Common myeloid progenitor, CD34-positive (primary cell): ENCODE measurements around the gene OSBPL6.
"Not testable (repeated sequence)": the region's sequence is repeated elsewhere in the genome, so short reads cannot be mapped to it uniquely, and the experiment has no call there.

Experiments used
- CTCF ChIA-PET: fragments of 350-600 bp; sonication (Branson Sonifier 250); formaldehyde crosslinking; loops from one replicate; lab custom pipeline; 2021; ENCODE audit warnings: antibody characterized with exemption; lab: Charles Lee
- POLR2A ChIA-PET: fragments of 350-600 bp; sonication (Branson Sonifier 250); formaldehyde crosslinking; loops from one replicate; lab custom pipeline; 2021; ENCODE audit warnings: antibody characterized with exemption; lab: Charles Lee
- DNase-seq, 3 donors: peaks; one replicate each; pipeline versions ENCODE4 v3.0.0 to v3.0.0-alpha.2; 2013
- H3K27ac ChIP-seq, 2 experiments: 1 replicate in 1 of 2; 2 replicates in 1 of 2; pipeline ENCODE4 v1.7.0; 2013; ENCODE audit warnings: inconsistent platforms in 2 of 2, low read length in 2 of 2, mild to moderate bottlenecking in 2 of 2, low read depth in 1 of 2, moderate library complexity in 1 of 2; ENCODE audit not compliant: severe bottlenecking in 2 of 2, insufficient read depth in 1 of 2, poor library complexity in 1 of 2
- H3K27me3 ChIP-seq, 5 experiments: replicated peaks in 2 of 5; 1 replicate in 3 of 5; 2 replicates in 2 of 5; pipeline versions ENCODE4 v1.6.1 to v1.7.0; 2013; ENCODE audit warnings: low read length in 4 of 5, mild to moderate bottlenecking in 2 of 5, moderate library complexity in 2 of 5, inconsistent platforms in 1 of 5; ENCODE audit not compliant: insufficient read depth in 5 of 5, control insufficient read depth in 4 of 5
- H3K36me3 ChIP-seq, 4 experiments: 1 replicate in 2 of 4; 2 replicates in 2 of 4; pipeline versions ENCODE4 v1.6.1 to v1.7.0; 2013; ENCODE audit warnings: low read length in 3 of 4, control low read depth in 1 of 4, mild to moderate bottlenecking in 1 of 4; ENCODE audit not compliant: control insufficient read depth in 4 of 4, insufficient read depth in 4 of 4
- H3K4me1 ChIP-seq, 4 experiments: 1 replicate in 3 of 4; 2 replicates in 1 of 4; pipeline versions ENCODE4 v1.6.1 to v1.7.1; 2013; ENCODE audit warnings: low read length in 3 of 4, mild to moderate bottlenecking in 3 of 4, control low read depth in 1 of 4, inconsistent platforms in 1 of 4, moderate library complexity in 1 of 4; ENCODE audit not compliant: control insufficient read depth in 4 of 4, insufficient read depth in 4 of 4; ENCODE audit errors: control extremely low read depth in 1 of 4
- H3K4me3 ChIP-seq, 7 experiments: 1 replicate in 4 of 7; 2 replicates in 3 of 7; pipeline versions ENCODE4 v1.5.1 to v1.7.0; 2013; ENCODE audit warnings: mild to moderate bottlenecking in 7 of 7, low read length in 6 of 7, moderate library complexity in 6 of 7, inconsistent platforms in 2 of 7, low read depth in 2 of 7, control low read depth in 1 of 7; ENCODE audit not compliant: insufficient read depth in 4 of 7, control insufficient read depth in 1 of 7; ENCODE audit errors: extremely low read depth in 1 of 7
- H3K9me3 ChIP-seq, 5 experiments: 1 replicate in 4 of 5; 2 replicates in 1 of 5; pipeline versions ENCODE4 v1.6.1 to v1.7.1; 2013; ENCODE audit warnings: low read length in 4 of 5, mild to moderate bottlenecking in 2 of 5, inconsistent platforms in 1 of 5, low read depth in 1 of 5, moderate library complexity in 1 of 5; ENCODE audit not compliant: control insufficient read depth in 4 of 5, insufficient read depth in 2 of 5; ENCODE audit errors: control extremely low read depth in 1 of 5
- WGBS: methylation state at CpG from one replicate; pipeline ENCODE4 v1.1.5; 2013; ENCODE audit not compliant: insufficient coverage; 5-methylcytosine and 5-hydroxymethylcytosine counted together

Gene OSBPL6

DNA sequence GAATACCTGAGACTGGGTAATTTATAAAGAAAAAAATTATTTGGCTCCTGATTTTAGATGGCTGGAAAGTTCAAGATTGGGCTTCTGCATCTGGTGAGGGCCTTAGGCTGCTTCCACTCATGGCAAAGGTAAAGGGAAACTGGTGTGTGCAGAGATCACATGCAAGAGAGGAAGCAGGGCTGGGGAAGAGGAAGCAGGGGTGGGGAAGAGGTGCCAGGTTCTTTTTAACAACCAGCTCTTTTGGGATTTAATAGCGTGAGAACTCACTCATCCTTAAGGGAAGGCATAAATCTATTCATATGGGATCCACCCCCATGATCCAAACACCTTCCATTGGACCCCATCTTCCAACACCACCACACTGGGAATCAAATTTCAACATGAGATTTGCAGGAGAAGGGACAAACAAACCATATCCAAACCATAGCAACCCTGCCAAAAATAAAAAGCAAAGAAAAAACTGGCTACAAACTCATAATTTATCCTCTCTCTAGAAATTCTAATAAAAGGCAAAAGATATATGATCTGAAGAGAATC lies 226.2 kb downstream of the OSBPL6 start:
- POLR2A ChIA-PET: no interaction called here
- DNase-seq: no peak
- peaks cover 0 to 5% (median 1%) of the 10 kb centered on the region in 4 experiments for H3K4me1 ChIP-seq
- no peak overlapping the region for H3K4me3 ChIP-seq
- CTCF ChIA-PET: interaction anchor here (0.6 to 13.7 kb wide), 7 partner anchors 8 to 291 kb away, joined by 3 to 278 read pairs (median 4); no protein-coding TSS in a partner anchor
- no peaks in the 10 kb centered on the region for H3K27me3 ChIP-seq
- no peak overlapping the region for H3K27ac ChIP-seq
- H3K9me3 ChIP-seq: peaks cover 0 to 20% (median 3%) of the 10 kb centered on the region in 5 experiments
- peaks cover 7 to 26% (median 20%) of the 10 kb centered on the region in 4 experiments for H3K36me3 ChIP-seq
- WGBS: no CpG with 5 or more reads among the region's 1 CpG

DNA sequence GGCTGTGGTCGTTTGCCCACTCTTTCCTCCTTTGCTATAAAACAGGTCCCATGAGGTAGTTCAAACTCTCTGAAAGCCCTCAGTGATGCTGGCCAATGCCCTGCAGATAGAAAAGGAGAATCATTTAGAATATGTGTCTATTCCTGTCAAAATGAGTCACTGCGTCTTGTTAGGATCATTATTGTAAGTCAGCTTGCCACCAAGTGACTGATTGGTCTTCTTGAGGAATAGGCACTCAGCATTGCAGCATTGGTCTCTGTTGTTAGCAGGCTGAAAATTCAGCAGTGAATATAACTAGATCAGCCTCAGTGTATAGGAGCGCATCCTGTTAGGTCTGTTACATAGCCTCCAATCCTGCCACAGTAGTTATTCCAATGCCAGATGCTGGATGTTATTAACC lies 227.8 kb downstream of the OSBPL6 start:
- no peak overlapping the region for H3K4me3 ChIP-seq
- no peak overlapping the region for H3K27ac ChIP-seq
- no peaks in the 10 kb centered on the region for H3K27me3 ChIP-seq
- ChIA-PET POLR2A (no interaction called here), CTCF (interaction anchor here (1.0 to 13.7 kb wide), 2 partner anchors 8 to 24 kb away, joined by 3 to 278 read pairs; no protein-coding TSS in a partner anchor)
- DNase-seq: no peak
- peaks cover 2 to 30% (median 5%) of the 10 kb centered on the region in 5 experiments for H3K9me3 ChIP-seq
- H3K4me1 ChIP-seq: peaks cover 0 to 5% (median 0%) of the 10 kb centered on the region in 4 experiments
- WGBS: 96% methylated on average over 2 of the region's 3 CpGs
- peaks cover 14 to 38% (median 30%) of the 10 kb centered on the region in 4 experiments for H3K36me3 ChIP-seq

DNA sequence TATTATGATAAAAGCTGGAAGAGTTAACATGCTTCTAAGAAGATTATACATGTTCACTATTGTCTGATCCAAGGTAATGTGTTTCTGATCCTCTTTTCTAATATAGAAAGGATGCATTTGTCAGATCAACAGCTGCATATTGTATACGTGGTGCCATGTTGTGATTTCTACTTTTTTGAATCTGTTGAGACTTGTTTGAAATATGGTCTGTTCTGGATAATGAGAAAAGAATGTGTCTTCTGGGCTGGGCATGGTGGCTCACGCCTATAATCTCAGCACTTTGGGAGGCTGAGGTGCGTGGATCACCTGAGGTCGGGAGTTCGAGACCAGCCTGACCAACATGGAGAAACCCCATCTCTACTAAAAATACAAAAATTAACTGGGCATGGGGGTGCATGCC lies 229.4 kb downstream of the OSBPL6 start:
- CTCF ChIA-PET: interaction anchor here (1.2 to 13.7 kb wide), 2 partner anchors 9 to 25 kb away, joined by 5 to 278 read pairs; no protein-coding TSS in a partner anchor
- 100% methylated on average over 3 of the region's 5 CpGs for WGBS
- POLR2A ChIA-PET: not testable (repeated sequence)

DNA sequence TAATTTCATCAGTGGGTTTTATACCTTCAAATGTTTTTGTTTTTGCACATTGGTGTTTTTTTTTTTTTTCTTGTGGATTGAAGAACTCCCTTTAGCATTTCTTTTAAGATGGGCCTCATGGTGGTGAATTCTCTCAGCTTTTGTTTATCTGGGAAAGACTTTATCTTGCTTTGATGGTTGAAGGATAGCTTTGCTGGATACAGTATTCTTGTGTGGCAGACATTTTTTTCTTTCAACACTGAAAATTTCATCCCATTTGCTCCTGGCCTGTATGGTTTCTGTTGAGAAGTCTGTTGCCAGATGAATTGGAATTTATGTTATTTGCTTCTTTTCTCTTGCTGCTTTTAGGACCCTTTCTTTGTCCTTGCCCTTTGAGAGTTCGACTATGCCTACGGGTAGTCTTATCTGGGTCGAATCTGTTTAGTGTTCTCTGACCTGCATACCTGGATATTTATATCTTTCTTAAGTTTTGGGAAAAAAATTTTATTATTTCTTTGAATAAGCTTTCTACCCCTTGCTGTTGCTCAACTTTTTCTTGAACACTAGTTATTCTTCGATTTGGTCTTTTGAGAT lies 231.0 kb downstream of the OSBPL6 start:
- CTCF ChIA-PET: interaction anchor here (4.2 kb wide), 1 partner anchor 11 kb away, joined by 20 read pairs; no protein-coding TSS in a partner anchor
- POLR2A ChIA-PET: no interaction called here
- Histone ChIP-seq H3K36me3 (peaks cover 18 to 68% (median 54%) of the 10 kb centered on the region in 4 experiments), H3K4me1 (peaks cover 0 to 4% (median 0%) of the 10 kb centered on the region in 4 experiments), H3K4me3 (no peak overlapping the region), H3K9me3 (peaks cover 2 to 30% (median 5%) of the 10 kb centered on the region in 5 experiments), H3K27ac (no peak overlapping the region), H3K27me3 (no peaks in the 10 kb centered on the region)
- DNase-seq: no peak
- whole genome bisulfite sequencing: no CpG with 5 or more reads among the region's 4 CpGs

More for the DNA sequence above, 229.4 kb downstream of the OSBPL6 start:
- H3K4me1 ChIP-seq, DNase-seq, H3K4me3 ChIP-seq, H3K27me3 ChIP-seq, H3K27ac ChIP-seq: not testable (repeated sequence)
- peaks cover 2 to 30% (median 5%) of the 10 kb centered on the region in 5 experiments for H3K9me3 ChIP-seq
- peaks cover 11 to 53% (median 40%) of the 10 kb centered on the region in 4 experiments for H3K36me3 ChIP-seq

DNA sequence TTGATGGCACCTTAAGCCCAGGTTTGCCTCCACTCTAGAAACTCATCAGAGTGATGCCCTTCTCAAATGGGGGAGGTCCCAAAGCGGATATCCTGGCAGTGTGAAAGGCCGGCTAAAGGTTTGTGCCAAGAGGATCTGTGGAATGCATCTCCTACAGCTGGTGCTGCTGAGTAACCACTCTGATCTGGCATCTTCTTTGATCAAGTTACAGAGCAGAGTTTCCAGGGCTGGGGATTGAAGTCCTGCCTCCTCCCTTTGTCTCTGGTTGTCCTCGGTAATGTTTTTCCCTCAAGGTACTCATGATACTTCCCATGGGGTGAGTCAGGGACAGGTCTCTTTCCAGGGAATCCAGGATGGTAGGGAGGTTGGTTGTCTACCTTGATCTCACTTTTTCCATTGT lies 232.1 kb downstream of the OSBPL6 start:
- Histone ChIP-seq H3K4me1 (no peaks in the 10 kb centered on the region), H3K36me3 (peaks cover 17 to 74% (median 58%) of the 10 kb centered on the region in 4 experiments), H3K27me3 (no peaks in the 10 kb centered on the region), H3K27ac (no peak overlapping the region), H3K9me3 (peaks cover 2 to 30% (median 5%) of the 10 kb centered on the region in 5 experiments), H3K4me3 (no peak overlapping the region)
- DNase-seq: no peak
- WGBS: 97% methylated on average over 3 of the region's 3 CpGs
- POLR2A ChIA-PET: no interaction called here
- CTCF ChIA-PET: interaction anchor here (4.2 kb wide), 1 partner anchor 13 kb away, joined by 20 read pairs; no protein-coding TSS in a partner anchor

DNA sequence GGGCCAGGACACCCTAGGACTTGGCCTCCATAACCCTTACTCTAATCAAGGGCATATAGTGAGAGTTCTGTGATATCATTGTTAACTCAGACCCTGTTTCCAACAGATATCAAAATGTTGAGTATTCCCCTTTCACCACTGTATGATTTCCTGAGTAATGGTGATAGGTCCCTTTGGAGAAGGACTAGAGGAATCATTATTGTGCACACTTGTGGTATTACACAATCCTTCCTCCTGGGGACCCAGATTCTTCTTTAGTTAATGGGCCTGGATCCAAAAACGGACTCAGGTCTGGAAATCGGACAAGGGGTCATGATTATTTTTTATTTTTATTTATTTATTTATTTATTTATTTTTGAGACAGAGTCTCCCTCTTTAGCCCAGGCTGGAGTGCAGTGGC lies 233.1 kb downstream of the OSBPL6 start:
- Histone ChIP-seq H3K27ac (no peak overlapping the region), H3K9me3 (peaks cover 2 to 26% (median 5%) of the 10 kb centered on the region in 5 experiments), H3K27me3 (no peaks in the 10 kb centered on the region), H3K36me3 (peaks cover 20 to 78% (median 56%) of the 10 kb centered on the region in 4 experiments), H3K4me1 (no peaks in the 10 kb centered on the region), H3K4me3 (no peak overlapping the region)
- CTCF ChIA-PET: interaction anchor here (1.5 to 4.2 kb wide), 4 partner anchors 9 to 30 kb away, joined by 3 to 20 read pairs (median 6); no protein-coding TSS in a partner anchor
- WGBS: no CpG with 5 or more reads among the region's 2 CpGs
- POLR2A ChIA-PET: no interaction called here
- DNase-seq: no peak

DNA sequence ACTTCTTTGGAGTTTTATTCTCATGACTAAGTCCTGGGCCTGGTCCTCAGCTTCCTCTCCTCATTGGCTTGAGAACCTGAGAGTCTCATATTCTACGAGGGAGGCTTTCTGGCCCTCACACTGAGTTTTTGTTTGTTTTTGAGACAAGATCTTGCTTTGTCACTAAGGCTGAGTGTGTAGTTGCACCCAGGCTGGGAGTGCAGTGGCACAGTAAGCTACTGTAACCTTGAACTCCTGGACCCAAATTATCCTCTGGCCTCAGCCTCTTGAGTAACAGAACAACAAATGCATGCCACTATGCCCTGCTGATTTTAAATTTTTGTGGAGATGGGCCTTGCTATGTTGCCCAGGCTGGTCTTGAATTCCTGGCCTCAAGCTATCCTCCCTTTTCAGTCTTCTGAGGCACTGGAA lies 234.1 kb downstream of the OSBPL6 start:
- peak overlapping the region in 1 of 2 experiments; percentile 6 for H3K27ac ChIP-seq
- peaks cover 22 to 78% (median 62%) of the 10 kb centered on the region in 4 experiments for H3K36me3 ChIP-seq
- DNase-seq: no peak
- CTCF ChIA-PET: interaction anchor here (1.2 to 4.2 kb wide), 6 partner anchors 9 to 31 kb away, joined by 3 to 20 read pairs (median 6); no protein-coding TSS in a partner anchor
- no peak overlapping the region for H3K4me3 ChIP-seq
- H3K4me1 ChIP-seq: no peaks in the 10 kb centered on the region
- no peaks in the 10 kb centered on the region for H3K27me3 ChIP-seq
- peaks cover 2 to 22% (median 5%) of the 10 kb centered on the region in 5 experiments for H3K9me3 ChIP-seq
- no CpG with 5 or more reads among the region's 1 CpG for WGBS
- POLR2A ChIA-PET: no interaction called here
